HG02678 (cell line): ENCODE data around the gene TRAM2.

Source experiments
- ATAC-seq: cut with Tn5 transposase; IDR thresholded peaks from one replicate; pipeline ENCODE4 v1.9.1; 2021; ENCODE audit warnings: mild to moderate bottlenecking, moderate library complexity; ENCODE audit not compliant: unreplicated experiment

The TRAM2 gene

DNA sequence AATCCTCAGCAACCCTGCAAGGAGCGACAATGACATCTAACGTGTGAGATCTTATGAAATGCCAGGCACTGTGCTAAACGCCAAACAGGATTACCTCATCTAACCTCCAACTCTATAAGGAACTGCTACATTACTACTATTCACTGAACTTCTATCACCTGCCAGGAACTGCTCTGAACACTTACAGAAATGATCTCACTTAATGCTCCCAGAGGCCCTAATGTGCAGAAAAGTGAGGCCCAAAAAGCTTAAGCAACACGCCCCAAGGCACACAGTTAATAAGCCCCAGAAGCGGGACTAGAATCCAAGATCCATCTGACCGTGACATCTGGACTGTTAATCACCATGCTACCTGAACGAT lies 28.5 kb downstream of the TRAM2 start:
- ATAC-seq: no peak

- ATAC-seq: no peak
Measured at GRCh38 chr6:52547647-52548352, 29.1 kb downstream of the TRAM2 start.

DNA sequence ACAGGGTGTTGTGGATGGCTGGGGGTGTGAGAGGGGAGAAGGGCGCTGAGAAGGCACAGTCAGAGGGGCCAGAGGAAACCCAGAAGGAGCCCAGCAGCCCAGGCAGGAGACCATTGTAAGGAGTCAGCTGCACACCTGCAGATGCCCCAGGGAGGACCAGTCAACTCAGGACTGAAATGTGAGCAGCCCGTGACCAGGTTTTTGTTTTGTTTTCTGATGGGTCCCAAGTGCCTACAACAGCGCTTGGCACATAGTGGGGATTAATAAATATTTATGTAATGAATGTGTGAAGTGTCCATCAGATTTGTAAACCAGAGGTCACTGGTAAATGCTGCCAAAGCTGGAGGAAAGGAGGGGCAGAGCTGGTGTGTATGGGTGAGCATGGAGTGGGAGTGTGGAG lies 30.2 kb downstream of the TRAM2 start:
- ATAC-seq: peak; percentile 89

DNA sequence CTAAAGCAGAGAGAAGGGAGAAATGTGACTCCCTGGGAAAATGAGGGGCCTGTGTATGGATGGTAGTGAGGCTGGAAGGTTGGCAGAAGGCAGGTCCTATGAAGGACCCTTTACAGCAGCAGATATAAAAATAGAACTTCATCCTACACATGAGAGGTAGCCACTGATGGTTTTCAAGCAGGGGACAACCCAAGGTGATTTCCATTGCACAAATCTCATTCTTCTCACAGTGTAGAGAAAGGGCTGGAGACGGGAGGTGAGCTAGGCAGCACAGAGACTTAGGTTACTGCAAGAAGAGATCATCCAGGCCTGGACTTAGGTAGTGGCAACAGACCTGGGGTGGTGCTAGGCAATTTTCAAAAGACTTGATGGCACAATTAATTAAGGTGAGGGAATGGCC lies 30.7 kb downstream of the TRAM2 start:
- ATAC-seq: peak; percentile 55

DNA sequence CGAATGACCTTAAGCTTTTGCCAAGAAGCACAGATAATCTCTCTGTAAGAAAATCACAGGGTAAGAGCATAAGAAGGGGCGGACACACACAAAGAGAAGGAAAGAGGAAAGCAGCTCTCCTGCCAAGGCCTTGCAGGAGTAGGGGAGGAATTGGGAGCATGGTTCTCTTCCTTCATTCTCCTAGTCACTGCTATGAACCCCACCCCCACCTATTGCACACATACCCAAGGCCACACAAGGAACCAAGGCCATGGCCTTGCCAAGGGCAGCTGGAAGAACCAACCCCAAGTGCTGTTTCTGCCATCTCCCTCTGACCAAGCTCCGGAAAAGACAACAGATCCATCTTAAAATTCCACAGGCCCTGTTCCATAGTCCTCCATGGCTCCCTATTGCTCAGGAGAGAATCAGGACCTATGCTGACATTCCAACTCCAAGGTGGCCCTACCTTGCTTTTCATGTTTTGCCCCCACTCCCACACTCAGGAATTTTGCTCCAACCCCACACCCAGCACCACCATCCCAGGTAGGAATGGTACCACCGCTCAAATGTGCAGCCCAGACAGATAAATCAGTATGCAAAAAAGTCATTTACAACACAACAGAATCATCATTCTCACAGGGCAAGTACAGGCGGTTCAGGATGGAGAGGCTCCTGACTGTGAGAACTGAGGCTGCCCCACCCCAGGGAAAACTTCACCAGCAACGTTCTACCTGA lies 31.3 kb downstream of the TRAM2 start:
- no peak for ATAC-seq

- no peak for ATAC-seq
Measured at GRCh38 chr6:52544602-52545405, 32.1 kb downstream of the TRAM2 start.

DNA sequence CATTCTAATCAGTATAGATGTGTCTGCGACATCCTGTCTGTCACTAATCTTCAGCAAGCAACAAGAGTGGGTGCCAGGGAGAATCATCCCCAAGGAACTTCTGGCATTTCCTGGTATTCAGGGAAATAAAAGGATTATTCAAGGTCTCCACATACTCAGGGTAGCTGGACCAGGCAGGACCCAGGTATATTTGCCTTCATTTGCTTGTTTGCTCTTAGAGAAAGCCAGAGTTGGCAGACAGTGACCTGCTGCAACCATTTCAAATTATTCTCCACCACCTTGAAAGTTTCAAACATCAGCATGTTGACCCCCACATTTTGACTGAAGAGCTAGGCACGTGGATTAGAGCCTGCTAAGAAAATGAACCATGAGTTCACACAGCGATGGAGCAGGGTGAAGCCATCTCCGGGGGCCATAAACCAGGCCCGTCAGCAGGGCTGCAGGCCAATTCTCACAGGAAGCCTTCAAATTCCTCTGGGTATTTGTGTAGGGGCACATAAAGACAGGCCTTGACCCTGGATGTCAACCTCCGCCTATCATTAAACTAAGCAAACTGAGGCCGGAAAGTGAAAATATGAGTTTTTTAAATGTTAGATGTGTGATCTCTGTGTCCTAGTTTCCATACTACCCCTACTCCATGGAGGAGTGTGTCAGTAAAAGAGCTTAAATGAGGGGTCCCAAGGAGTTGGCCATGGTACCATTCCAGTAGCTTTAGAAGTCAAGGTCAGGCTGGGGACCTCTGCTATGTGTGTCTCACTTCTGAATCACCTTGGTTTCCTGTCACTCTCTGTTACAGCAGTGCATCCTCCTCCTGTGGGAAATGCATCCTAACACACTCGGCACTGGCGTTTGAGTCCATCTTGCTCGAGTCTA lies 32.9 kb downstream of the TRAM2 start:
- no peak for ATAC-seq

DNA sequence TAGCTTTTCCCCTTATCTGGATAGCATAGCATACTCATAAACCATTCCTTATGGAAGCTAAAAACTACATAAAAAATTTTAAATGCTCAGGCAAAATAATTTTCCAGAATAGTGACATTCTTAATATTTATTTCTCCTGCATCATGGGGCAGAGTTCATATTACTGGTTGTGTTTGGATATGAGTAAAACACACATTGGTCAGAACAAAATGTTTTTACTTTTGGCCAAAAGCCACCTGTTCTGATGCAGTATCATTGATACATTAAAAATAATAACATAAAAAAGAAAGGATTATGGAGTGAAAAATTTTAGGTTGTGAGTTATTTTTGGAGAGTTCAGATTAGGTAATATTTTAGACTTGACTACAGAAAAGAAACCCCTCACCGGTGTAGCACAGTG lies 33.6 kb downstream of the TRAM2 start:
- ATAC-seq: no peak

GRCh38 chr6:52541135-52541534 lies 35.7 kb downstream of the TRAM2 start:
- ATAC-seq: no peak

- no peak for ATAC-seq
Measured at GRCh38 chr6:52540286-52540902, 36.5 kb downstream of the TRAM2 start.

GRCh38 chr6:52539607-52540006 lies 37.3 kb downstream of the TRAM2 start:
- no peak for ATAC-seq

GRCh38 chr6:52538901-52539354 lies 37.9 kb downstream of the TRAM2 start:
- no peak for ATAC-seq

GRCh38 chr6:52538252-52538900 lies 38.5 kb downstream of the TRAM2 start:
- no peak for ATAC-seq

DNA sequence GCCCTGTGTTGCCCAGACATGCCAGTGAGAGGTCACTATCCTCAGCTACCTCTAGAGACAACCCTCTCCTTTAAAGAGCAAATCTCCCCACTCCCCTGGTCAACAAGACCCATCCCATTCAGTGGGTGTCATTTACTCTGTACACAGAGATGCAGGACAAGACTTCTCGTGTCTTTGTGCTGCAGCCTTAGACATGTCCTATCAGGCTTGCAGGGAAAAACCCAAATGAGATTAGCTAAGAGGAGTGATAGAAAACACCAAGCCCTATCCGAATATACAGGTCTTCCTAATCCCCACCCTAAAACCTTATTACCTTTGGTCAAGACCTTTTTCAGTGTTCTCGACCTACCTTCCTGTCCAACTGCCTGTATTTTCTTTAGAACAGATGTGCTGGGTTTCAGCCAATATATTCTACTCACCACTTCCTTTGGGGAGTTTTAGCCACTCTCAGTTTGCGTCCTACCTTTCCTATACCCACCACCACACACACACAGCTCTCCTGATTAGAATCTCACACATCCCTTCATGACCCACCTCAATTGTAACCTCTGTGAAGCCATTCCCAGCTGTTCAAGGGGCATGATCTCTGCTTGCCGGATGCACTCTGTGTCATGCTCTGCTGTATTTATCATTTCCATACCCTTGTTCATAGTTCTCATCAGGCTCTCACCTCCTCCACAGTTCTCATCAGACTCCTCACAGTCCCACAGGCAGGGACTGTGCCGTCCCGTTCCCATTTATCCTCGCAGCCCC lies 39.7 kb downstream of the TRAM2 start:
- ATAC-seq: peak; percentile 63

DNA sequence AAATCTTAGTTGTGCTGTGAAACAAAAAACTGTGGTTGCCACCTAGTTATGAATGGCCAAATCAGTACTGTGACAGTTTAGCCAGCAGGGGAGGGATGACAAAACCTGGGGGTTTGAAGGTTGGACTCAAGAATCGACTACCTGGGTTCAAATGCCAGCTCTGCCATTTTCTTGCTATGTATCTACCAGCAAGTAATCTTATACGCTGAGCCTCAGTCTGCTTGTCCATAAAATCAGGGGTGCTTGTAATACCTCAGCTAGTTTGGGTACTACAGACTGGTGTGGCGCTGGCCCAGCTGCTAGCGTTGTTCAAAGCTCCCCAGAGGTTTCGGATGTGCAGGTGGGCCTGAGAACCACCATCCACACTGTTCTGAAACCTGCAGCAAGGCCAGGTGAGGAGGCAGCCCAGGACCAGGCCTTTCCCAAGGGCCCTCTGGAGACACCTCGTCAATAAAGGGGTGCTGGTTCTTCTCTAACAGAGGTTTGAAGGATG lies 40.4 kb downstream of the TRAM2 start:
- peak; percentile 45 for ATAC-seq

DNA sequence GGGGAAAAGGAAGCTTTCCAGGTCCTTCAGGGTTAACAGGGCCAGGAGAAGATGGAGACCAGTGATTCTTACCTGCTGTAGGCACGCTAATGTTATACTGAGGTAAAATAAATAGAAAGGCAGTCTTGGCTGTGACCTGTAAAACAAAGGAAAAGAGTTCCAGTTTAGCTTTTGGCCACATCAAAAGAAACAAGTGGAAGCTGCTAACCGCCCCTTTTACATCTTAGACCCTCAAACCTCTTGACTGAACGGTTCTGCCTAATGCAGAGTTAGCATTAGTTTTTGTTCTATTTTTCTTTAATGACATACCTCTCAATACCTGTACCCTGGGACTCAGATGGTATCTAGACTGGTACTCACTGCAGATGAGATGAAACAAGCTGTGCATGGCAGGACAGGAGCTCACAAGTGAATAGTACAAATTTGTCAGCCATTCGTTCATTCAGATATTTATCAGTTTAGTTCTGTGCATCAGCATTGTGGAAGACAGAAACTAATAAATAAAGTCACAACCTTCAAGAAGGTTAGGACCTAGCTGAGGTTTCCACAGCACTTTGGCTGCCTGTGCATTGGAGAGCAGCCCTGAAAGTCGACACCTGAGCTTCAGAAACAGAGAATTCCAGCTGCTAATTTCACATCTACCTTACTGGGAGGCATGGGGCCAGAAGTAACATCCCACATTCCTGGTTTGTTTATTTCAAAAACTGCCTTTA lies 41.0 kb downstream of the TRAM2 start:
- ATAC-seq: peak; percentile 20

DNA sequence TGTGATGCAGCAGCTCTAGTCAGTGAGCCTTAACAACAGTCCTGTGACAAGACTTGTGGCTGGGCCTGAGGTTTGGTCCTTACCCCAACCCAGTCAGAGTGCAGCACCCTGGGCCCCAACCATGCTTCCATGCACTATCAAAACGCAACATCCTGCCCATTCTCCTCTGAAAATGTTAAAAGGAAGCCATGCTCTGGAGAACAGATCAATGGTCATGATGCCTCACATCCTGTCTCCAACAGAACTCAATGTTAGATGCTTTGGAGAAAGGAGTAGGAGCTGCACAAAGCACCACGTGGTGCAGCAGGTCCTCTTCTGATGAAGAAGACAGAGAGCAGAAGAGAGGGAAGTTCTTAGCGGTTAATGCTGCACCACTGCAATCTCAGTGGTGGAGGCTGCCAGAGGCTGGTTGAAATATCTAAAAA lies 41.9 kb downstream of the TRAM2 start:
- ATAC-seq: peak; percentile 19

DNA sequence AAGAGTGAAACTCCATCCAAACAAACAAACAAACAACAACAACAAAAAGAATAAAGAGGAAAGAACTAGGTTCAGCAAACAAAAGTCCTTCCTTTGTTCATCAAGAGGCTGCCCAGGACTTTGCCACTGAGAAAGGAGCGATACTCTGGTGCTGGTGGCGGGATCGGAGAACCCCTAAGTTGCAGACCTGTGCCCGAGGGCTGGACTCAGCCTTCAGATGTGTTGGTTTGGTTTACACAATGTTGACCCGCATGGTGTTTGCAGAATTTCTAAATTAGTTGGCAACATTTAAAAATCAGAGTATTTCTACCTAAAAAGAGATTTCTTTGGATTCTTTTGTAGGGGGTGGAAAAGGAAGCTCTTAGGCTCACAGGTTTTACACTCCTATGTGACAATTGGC lies 42.5 kb downstream of the TRAM2 start:
- no peak for ATAC-seq
